ENCODE results near the gene ATP10A. TPM values are rescaled to one million over a fixed set of nuclear protein-coding genes. Genes with fewer than 3 reads are reported as not detected.

Gene ATP10A
- total and polyA plus RNA-seq, 2 of the 8 experiments (the other 6 are each of a cell fraction or from before 2014, with no cell fraction given), result 2.0 to 2.8 TPM

GRCh38 chr15:25839638-25840156 is 23.4 kb downstream of the ATP10A start:
- WGBS, 2 experiments (ENCODE audit: extremely low coverage in 1 of 2, insufficient coverage in 1 of 2, insufficient read length in 1 of 2, insufficient replicate concordance in 2 of 2, low coverage in 1 of 2, low lambda C conversion rate in 2 of 2, missing lambda C conversion rate in 1 of 2), result 86% methylated on average over 10 of the region's 10 CpGs; no CpG with 5 or more reads in 1 of the 2 experiments
- CTCF ChIA-PET (ENCODE audit: partially characterized antibody), result no interaction called here
- TF ChIP-seq USF2 (IDR thresholded peaks at IDR 0.05; ENCODE audit: low read length) (no peak), TAF7 (optimal IDR thresholded peaks at IDR 0.05; ENCODE audit: borderline replicate concordance, low read depth, low read length) (no peak)

More at GRCh38 chr15:25839638-25840156, 23.4 kb downstream of the ATP10A start:
- no peak overlapping the region for H3K14ac ChIP-seq (ENCODE audit: insufficient read length)
- no peak overlapping the region for H4K8ac ChIP-seq (ENCODE audit: extremely low read depth, insufficient read depth, low read length)
- no peaks in the 10 kb centered on the region for H3K36me3 ChIP-seq (ENCODE audit: control insufficient read depth in 2 of 4, insufficient read depth in 4 of 4, low read length in 3 of 4)
- FAIRE-seq (no peak), DNase-seq (ENCODE audit: low read depth in 1 of 2, low spot score in 2 of 2) (no peak)
- H3K9me3 ChIP-seq (ENCODE audit: insufficient read depth in 2 of 2, low read depth in 1 of 2, low read length in 1 of 2), result no peaks in the 10 kb centered on the region
- no peaks in the 10 kb centered on the region for H3K79me2 ChIP-seq (ENCODE audit: control insufficient read depth in 1 of 2, insufficient read depth in 2 of 2, low read length in 2 of 2)
- no peak overlapping the region for H2BK12ac ChIP-seq (ENCODE audit: low read depth, low read length)
- no peak overlapping the region for H3K4ac ChIP-seq (replicated peaks; ENCODE audit: insufficient read length, low read depth, low read length)
- H3K79me1 ChIP-seq (ENCODE audit: low read depth, low read length), result no peaks in the 10 kb centered on the region
- H2BK20ac ChIP-seq (ENCODE audit: low read length), result no peak overlapping the region
- no peaks in the 10 kb centered on the region for H3K23me2 ChIP-seq (ENCODE audit: low read depth, low read length)
- H4K5ac ChIP-seq (ENCODE audit: insufficient read length, low read depth, low read length), result no peak overlapping the region
- no peak overlapping the region for H3K23ac ChIP-seq (ENCODE audit: insufficient read length)
- H3K4me1 ChIP-seq (replicated peaks in 1 of 4; ENCODE audit: control insufficient read depth in 3 of 4, insufficient read depth in 4 of 4, low read length in 3 of 4), result peaks cover 0 to 4% (median 0%) of the 10 kb centered on the region in 4 experiments; a peak in 1 of 7 replicates
- no peak overlapping the region for H2AK5ac ChIP-seq (ENCODE audit: low read depth, low read length)
- POLR2A ChIA-PET (ENCODE audit: partially characterized antibody), result no interaction called here
- H3K56ac ChIP-seq (replicated peaks; ENCODE audit: insufficient read length, low read depth, low read length), result no peak overlapping the region
- no peak overlapping the region for H4K91ac ChIP-seq (replicated peaks; ENCODE audit: insufficient read length, low read length)
- H3K18ac ChIP-seq (ENCODE audit: extremely low read depth, low read length), result no peak overlapping the region
- no peak overlapping the region for H2BK120ac ChIP-seq (replicated peaks; ENCODE audit: low read depth, low read length)
- no peak overlapping the region for H3K9ac ChIP-seq (replicated peaks in 1 of 4; ENCODE audit: extremely low read depth in 1 of 4, low read depth in 3 of 4, low read length in 3 of 4)
- H2BK15ac ChIP-seq (ENCODE audit: low read length), result no peak overlapping the region
- H3K4me2 ChIP-seq (ENCODE audit: insufficient read depth in 1 of 2, low read depth in 2 of 2, low read length in 2 of 2), result no peak overlapping the region
- H4K20me1 ChIP-seq (replicated peaks in 1 of 2; ENCODE audit: control insufficient read depth in 1 of 2, insufficient read depth in 2 of 2, low read length in 2 of 2), result no peaks in the 10 kb centered on the region
- H2BK5ac ChIP-seq (ENCODE audit: low read depth, low read length), result no peak overlapping the region
- H3K27me3 ChIP-seq (replicated peaks in 1 of 4; ENCODE audit: control insufficient read depth in 3 of 4, extremely low read depth in 1 of 4, insufficient read depth in 3 of 4, low read length in 3 of 4), result no peaks in the 10 kb centered on the region
- no peak overlapping the region for H3K4me3 ChIP-seq (ENCODE audit: extremely low read depth in 1 of 4, insufficient read depth in 2 of 4, low read depth in 3 of 4, low read length in 4 of 4)
- no peak overlapping the region for H3K27ac ChIP-seq (ENCODE audit: low read depth, low read length)
- no peak overlapping the region for H2AFZ ChIP-seq (ENCODE audit: low read length)

Measured in H1 (cell line).